HCT116 (cell line): ENCODE data around the gene ZNF561. TPM values are rescaled to one million over a fixed set of nuclear protein-coding genes. Genes with fewer than 3 reads are reported as not detected.

Source experiments
- ATAC-seq: fragments of 200-7000 bp; cut with Tn5 transposase; 2 replicates; pipeline ENCODE4 v1.9.1; 2020; ENCODE audit warnings: mild to moderate bottlenecking, moderate library complexity
- BruUV-seq: library from RNA; stranded (reverse); fragments of 400-500 nt; replicated peaks from 2 replicates; lab custom pipeline; 2021; lab: Mats Ljungman, UMichigan
- CTCF ChIA-PET: fragments of 300-600 bp; sonication (Branson Sonifier 250); formaldehyde crosslinking; loops from one replicate; lab custom pipeline; 2021; ENCODE audit warnings: antibody characterized with exemption; lab: Charles Lee
- POLR2A ChIA-PET: fragments of 300-600, 350-600 bp; sonication (Branson Sonifier 250); formaldehyde crosslinking; loops from one replicate; lab custom pipeline; 2021; ENCODE audit warnings: antibody characterized with exemption; lab: Charles Lee
- RAD21 ChIA-PET, 2 experiments: fragments of 300-600 bp; sonication (Branson Sonifier 250); formaldehyde crosslinking; loops; one replicate each; lab custom pipeline; 2023; ENCODE audit warnings: low total read pairs in 2 of 2; ENCODE audit not compliant: uncharacterized antibody in 2 of 2, unreplicated experiment in 2 of 2, low non-redundant PET in 1 of 2; lab: Charles Lee
- DNase-seq: peaks from one replicate; pipeline ENCODE4 v3.0.0-alpha.2; 2010; ENCODE audit warnings: low read depth, low spot score
- H2AFZ ChIP-seq: fragments of 200-600 bp; shearing (Covaris generic), sonication (generic); 2 replicates; pipeline ENCODE4 v1.6.1; 2017; ENCODE audit warnings: low read depth, mixed run types, mixed read lengths, antibody characterized with exemption, low read length; ENCODE audit not compliant: poor library complexity, severe bottlenecking
- H3K27ac ChIP-seq: 2 replicates; pipeline ENCODE4 v1.5.1; 2012; ENCODE audit warnings: low read depth, low read length
- H3K27me3 ChIP-seq: fragments of 200-600 bp; sonication (generic); 2 replicates; pipeline ENCODE4 v1.6.1; 2016; ENCODE audit warnings: mixed run types, low read length, mixed read lengths; ENCODE audit not compliant: insufficient read depth
- H3K36me3 ChIP-seq, 2 experiments: fragments of 200-500 bp in 1 of 2; fragments of 200-600 bp in 1 of 2; sonication (Bioruptor generic) in 1 of 2; sonication (generic) in 1 of 2; 2 replicates each; pipeline versions ENCODE4 v1.5.1 to v1.6.1; 2014 to 2016; ENCODE audit warnings: low read length in 2 of 2, inconsistent platforms in 1 of 2, mixed read lengths in 1 of 2, mixed run types in 1 of 2; ENCODE audit not compliant: insufficient read depth in 2 of 2, control insufficient read depth in 1 of 2
- H3K4me1 ChIP-seq, 2 experiments: fragments of 200-600 bp in 1 of 2; sonication (generic) in 1 of 2; 2 replicates each; pipeline versions ENCODE4 v1.5.1 to v1.6.1; 2012 to 2017; ENCODE audit warnings: low read length in 2 of 2, inconsistent platforms in 1 of 2, mild to moderate bottlenecking in 1 of 2, mixed read lengths in 1 of 2, mixed run types in 1 of 2, moderate library complexity in 1 of 2; ENCODE audit not compliant: insufficient read depth in 2 of 2, control insufficient read depth in 1 of 2
- H3K4me2 ChIP-seq: fragments of 200-600 bp; sonication (generic); 2 replicates; pipeline ENCODE4 v1.6.1; 2017; ENCODE audit warnings: mixed run types, low read length, mixed read lengths
- H3K4me3 ChIP-seq, 2 experiments: fragments of 200-600 bp in 1 of 2; sonication (generic) in 1 of 2; replicated peaks in 1 of 2; 2 replicates each; pipeline ENCODE4 v1.5.1; 2011 to 2016; ENCODE audit warnings: low read length in 2 of 2, control low read depth in 1 of 2, low read depth in 1 of 2, mild to moderate bottlenecking in 1 of 2, mixed read lengths in 1 of 2, mixed run types in 1 of 2
- H3K79me2 ChIP-seq: fragments of 200-600 bp; sonication (generic); 2 replicates; pipeline ENCODE4 v1.6.1; 2017; ENCODE audit warnings: mild to moderate bottlenecking, mixed run types, low read length, moderate library complexity, mixed read lengths; ENCODE audit not compliant: insufficient read depth
- H3K9ac ChIP-seq: fragments of 200-600 bp; sonication (generic); 2 replicates; pipeline ENCODE4 v1.6.1; 2016; ENCODE audit warnings: low read length, mixed read lengths
- H3K9me2 ChIP-seq: fragments of 200-600 bp; sonication (generic), shearing (Covaris generic); 2 replicates; pipeline ENCODE4 v1.6.1; 2017; ENCODE audit warnings: mixed run types, mild to moderate bottlenecking, moderate library complexity; ENCODE audit not compliant: insufficient read depth
- H3K9me3 ChIP-seq, 2 experiments: fragments of 200-500 bp in 1 of 2; fragments of 200-600 bp in 1 of 2; sonication (Bioruptor generic) in 1 of 2; sonication (generic) in 1 of 2; 2 replicates each; pipeline ENCODE4 v1.6.1; 2014 to 2017; ENCODE audit warnings: low read length in 2 of 2, mixed read lengths in 2 of 2, inconsistent platforms in 1 of 2, low read depth in 1 of 2, mild to moderate bottlenecking in 1 of 2, mixed run types in 1 of 2, moderate library complexity in 1 of 2; ENCODE audit not compliant: control insufficient read depth in 1 of 2, insufficient read depth in 1 of 2
- H4K20me1 ChIP-seq: fragments of 200-600 bp; sonication (generic), shearing (Covaris generic); 2 replicates; pipeline ENCODE4 v1.6.1; 2017; ENCODE audit warnings: mixed run types, mild to moderate bottlenecking, moderate library complexity; ENCODE audit not compliant: insufficient read depth
- EGR1 ChIP-seq: IDR thresholded peaks from 2 replicates; pipeline ENCODE4 v1.6.1; 2012; ENCODE audit warnings: low read depth
- ELF1 ChIP-seq: IDR thresholded peaks from 2 replicates; pipeline ENCODE4 v1.6.1; 2012; ENCODE audit warnings: low read depth, borderline replicate concordance
- EZH2phosphoT487 ChIP-seq: fragments of 200-600 bp; IDR thresholded peaks from 2 replicates; pipeline ENCODE4 v1.6.1; 2018; ENCODE audit warnings: antibody characterized with exemption, borderline replicate concordance
- FOSL1 ChIP-seq: IDR thresholded peaks from 2 replicates; pipeline ENCODE4 v1.6.1; 2012; ENCODE audit warnings: low read depth
- JUND ChIP-seq: IDR thresholded peaks from 2 replicates; pipeline ENCODE4 v1.6.1; 2012
- POLR2A ChIP-seq: IDR thresholded peaks from 2 replicates; pipeline ENCODE4 v1.7.0; 2011; ENCODE audit warnings: borderline replicate concordance; ENCODE audit not compliant: insufficient read depth, insufficient read length; ENCODE audit errors: extremely low read depth
- POLR2AphosphoS5 ChIP-seq: IDR thresholded peaks from 2 replicates; pipeline ENCODE4 v1.6.1; 2011; ENCODE audit warnings: mild to moderate bottlenecking, low read depth, low read length, moderate library complexity
- SIN3A ChIP-seq: IDR thresholded peaks from 2 replicates; pipeline ENCODE4 v1.6.1; 2012; ENCODE audit warnings: low read depth
- SP1 ChIP-seq: IDR thresholded peaks from 2 replicates; pipeline ENCODE4 v1.6.1; 2012; ENCODE audit warnings: low read depth
- SRF ChIP-seq: IDR thresholded peaks from 2 replicates; pipeline ENCODE4 v1.6.1; 2012; ENCODE audit warnings: low read depth
- TCF7L2 ChIP-seq: IDR thresholded peaks from 2 replicates; pipeline ENCODE4 v1.7.0; 2011; ENCODE audit warnings: borderline replicate concordance, inconsistent platforms; ENCODE audit not compliant: insufficient read depth, insufficient read length; ENCODE audit errors: extremely low read depth
- YY1 ChIP-seq: IDR thresholded peaks from 2 replicates; pipeline ENCODE4 v1.6.1; 2011; ENCODE audit warnings: low read length, low read depth, moderate library complexity, mild to moderate bottlenecking; ENCODE audit not compliant: insufficient replicate concordance; ENCODE audit errors: extremely low read depth
- ZFX ChIP-seq: fragments of 450-650 bp; IDR thresholded peaks from 2 replicates; pipeline ENCODE4 v1.6.1; 2017
- ZNF274 ChIP-seq: fragments of 200-500 bp; sonication (Bioruptor generic); IDR thresholded peaks from 2 replicates; pipeline ENCODE4 v1.6.1; 2014; ENCODE audit warnings: mild to moderate bottlenecking, low read depth, low read length, inconsistent platforms
- intact Hi-C: fragments of 100-400 bp; cut with micrococcal nuclease; formaldehyde crosslinking; loops from 2 replicates; pipeline ENCODE4 v1.10.0; 2022
- total RNA-seq: library from RNA; stranded (reverse); gene quantifications from one replicate; pipeline ENCODE4 v1.2.1, GENCODE V29; 2021; ENCODE audit not compliant: unreplicated experiment
- TF ChIP-seq, protein P1 (sequence below): IDR thresholded peaks from 2 replicates; pipeline ENCODE4 v1.6.1; 2011; ENCODE audit warnings: mild to moderate bottlenecking, low read length, moderate library complexity; ENCODE audit not compliant: insufficient replicate concordance; ENCODE audit errors: extremely low read depth
- TF ChIP-seq, protein P2 (sequence below): IDR thresholded peaks from 2 replicates; pipeline ENCODE4 v1.6.1; 2012; ENCODE audit warnings: low read depth
- TF ChIP-seq, protein P3 (sequence below), 3 experiments: fragments of 200-600 bp in 1 of 3; sonication (generic) in 1 of 3; IDR thresholded peaks in 2 of 3; conservative IDR thresholded peaks in 1 of 3; 2 replicates each; pipeline ENCODE4 v1.5.1; 2012 to 2017; ENCODE audit warnings: low read depth in 2 of 3, low read length in 2 of 3, antibody characterized with exemption in 1 of 3, borderline replicate concordance in 1 of 3, control low read depth in 1 of 3, mild to moderate bottlenecking in 1 of 3, mixed read lengths in 1 of 3, mixed run types in 1 of 3, moderate library complexity in 1 of 3; ENCODE audit not compliant: insufficient read depth in 1 of 3

The ZNF561 gene
- total RNA-seq, 1 experiment from 2014 or later = 31.3 TPM

DNA sequence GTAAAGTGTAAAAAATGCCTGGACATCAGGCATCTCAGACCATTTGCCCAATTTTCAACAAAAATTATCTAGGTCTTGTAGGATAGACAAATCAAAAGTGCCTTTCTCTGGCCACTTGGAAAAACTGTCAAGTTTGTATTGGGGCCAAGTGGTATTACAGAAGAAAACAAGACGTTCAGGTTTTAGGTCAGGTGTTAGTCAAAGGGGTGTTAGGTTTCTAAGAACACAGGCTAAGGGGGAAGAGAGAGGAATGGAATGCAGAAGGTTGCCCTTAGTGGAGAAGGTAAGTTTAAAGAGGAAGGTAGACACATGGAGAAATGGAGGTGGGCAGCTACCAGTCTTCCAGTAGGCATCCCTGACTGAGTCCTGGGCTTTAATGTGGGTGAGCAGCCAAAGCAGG, 19.9 kb upstream of the ZNF561 start:
- H3K9me2 ChIP-seq = no peaks in the 10 kb centered on the region
- 0 out of 2 replicates have a peak, but pooled peaks cover 2% of the 10 kb centered on the region for H3K79me2 ChIP-seq
- no peaks in the 10 kb centered on the region for H4K20me1 ChIP-seq
- H3K27ac ChIP-seq = no peak overlapping the region
- DNase-seq (no peak), ATAC-seq (no peak)
- peaks cover 2 to 11% of the 10 kb centered on the region in 2 experiments; a peak in 3 of 4 replicates for H3K36me3 ChIP-seq
- CTCF ChIA-PET = no interaction called here
- H3K4me2 ChIP-seq = no peak overlapping the region
- no peaks in the 10 kb centered on the region for H3K4me1 ChIP-seq
- H3K27me3 ChIP-seq = no peaks in the 10 kb centered on the region
- H2AFZ ChIP-seq = no peak overlapping the region
- H3K9me3 ChIP-seq = peaks cover 11 to 33% of the 10 kb centered on the region in 2 experiments; a peak in 2 of 4 replicates
- no TSS peak for BruUV-seq
- intact Hi-C loops = no loop called here
- RAD21 ChIA-PET = no interaction called here
- H3K4me3 ChIP-seq = no peak overlapping the region
- POLR2A ChIA-PET = no interaction called here
- H3K9ac ChIP-seq = no peak overlapping the region
- no peak for TF ChIP-seq POLR2A
- no peak for TF ChIP-seq JUND
- TF ChIP-seq, protein P1, sequence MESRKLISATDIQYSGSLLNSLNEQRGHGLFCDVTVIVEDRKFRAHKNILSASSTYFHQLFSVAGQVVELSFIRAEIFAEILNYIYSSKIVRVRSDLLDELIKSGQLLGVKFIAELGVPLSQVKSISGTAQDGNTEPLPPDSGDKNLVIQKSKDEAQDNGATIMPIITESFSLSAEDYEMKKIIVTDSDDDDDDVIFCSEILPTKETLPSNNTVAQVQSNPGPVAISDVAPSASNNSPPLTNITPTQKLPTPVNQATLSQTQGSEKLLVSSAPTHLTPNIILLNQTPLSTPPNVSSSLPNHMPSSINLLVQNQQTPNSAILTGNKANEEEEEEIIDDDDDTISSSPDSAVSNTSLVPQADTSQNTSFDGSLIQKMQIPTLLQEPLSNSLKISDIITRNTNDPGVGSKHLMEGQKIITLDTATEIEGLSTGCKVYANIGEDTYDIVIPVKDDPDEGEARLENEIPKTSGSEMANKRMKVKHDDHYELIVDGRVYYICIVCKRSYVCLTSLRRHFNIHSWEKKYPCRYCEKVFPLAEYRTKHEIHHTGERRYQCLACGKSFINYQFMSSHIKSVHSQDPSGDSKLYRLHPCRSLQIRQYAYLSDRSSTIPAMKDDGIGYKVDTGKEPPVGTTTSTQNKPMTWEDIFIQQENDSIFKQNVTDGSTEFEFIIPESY = no peak
- TF ChIP-seq YY1 = no peak
- TF ChIP-seq ZFX = no peak
- TF ChIP-seq TCF7L2 = no peak
- TF ChIP-seq SRF = no peak
- no peak for TF ChIP-seq FOSL1
- TF ChIP-seq, protein P2, sequence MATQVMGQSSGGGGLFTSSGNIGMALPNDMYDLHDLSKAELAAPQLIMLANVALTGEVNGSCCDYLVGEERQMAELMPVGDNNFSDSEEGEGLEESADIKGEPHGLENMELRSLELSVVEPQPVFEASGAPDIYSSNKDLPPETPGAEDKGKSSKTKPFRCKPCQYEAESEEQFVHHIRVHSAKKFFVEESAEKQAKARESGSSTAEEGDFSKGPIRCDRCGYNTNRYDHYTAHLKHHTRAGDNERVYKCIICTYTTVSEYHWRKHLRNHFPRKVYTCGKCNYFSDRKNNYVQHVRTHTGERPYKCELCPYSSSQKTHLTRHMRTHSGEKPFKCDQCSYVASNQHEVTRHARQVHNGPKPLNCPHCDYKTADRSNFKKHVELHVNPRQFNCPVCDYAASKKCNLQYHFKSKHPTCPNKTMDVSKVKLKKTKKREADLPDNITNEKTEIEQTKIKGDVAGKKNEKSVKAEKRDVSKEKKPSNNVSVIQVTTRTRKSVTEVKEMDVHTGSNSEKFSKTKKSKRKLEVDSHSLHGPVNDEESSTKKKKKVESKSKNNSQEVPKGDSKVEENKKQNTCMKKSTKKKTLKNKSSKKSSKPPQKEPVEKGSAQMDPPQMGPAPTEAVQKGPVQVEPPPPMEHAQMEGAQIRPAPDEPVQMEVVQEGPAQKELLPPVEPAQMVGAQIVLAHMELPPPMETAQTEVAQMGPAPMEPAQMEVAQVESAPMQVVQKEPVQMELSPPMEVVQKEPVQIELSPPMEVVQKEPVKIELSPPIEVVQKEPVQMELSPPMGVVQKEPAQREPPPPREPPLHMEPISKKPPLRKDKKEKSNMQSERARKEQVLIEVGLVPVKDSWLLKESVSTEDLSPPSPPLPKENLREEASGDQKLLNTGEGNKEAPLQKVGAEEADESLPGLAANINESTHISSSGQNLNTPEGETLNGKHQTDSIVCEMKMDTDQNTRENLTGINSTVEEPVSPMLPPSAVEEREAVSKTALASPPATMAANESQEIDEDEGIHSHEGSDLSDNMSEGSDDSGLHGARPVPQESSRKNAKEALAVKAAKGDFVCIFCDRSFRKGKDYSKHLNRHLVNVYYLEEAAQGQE = no peak
- TF ChIP-seq EZH2phosphoT487 = no peak
- no peak for TF ChIP-seq ELF1
- no peak for TF ChIP-seq ZNF274
- no peak for TF ChIP-seq SP1
- no peak for TF ChIP-seq SIN3A
- no peak for TF ChIP-seq POLR2AphosphoS5
- TF ChIP-seq, protein P3, sequence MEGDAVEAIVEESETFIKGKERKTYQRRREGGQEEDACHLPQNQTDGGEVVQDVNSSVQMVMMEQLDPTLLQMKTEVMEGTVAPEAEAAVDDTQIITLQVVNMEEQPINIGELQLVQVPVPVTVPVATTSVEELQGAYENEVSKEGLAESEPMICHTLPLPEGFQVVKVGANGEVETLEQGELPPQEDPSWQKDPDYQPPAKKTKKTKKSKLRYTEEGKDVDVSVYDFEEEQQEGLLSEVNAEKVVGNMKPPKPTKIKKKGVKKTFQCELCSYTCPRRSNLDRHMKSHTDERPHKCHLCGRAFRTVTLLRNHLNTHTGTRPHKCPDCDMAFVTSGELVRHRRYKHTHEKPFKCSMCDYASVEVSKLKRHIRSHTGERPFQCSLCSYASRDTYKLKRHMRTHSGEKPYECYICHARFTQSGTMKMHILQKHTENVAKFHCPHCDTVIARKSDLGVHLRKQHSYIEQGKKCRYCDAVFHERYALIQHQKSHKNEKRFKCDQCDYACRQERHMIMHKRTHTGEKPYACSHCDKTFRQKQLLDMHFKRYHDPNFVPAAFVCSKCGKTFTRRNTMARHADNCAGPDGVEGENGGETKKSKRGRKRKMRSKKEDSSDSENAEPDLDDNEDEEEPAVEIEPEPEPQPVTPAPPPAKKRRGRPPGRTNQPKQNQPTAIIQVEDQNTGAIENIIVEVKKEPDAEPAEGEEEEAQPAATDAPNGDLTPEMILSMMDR (IDR thresholded peaks at IDR 0.05 in 2 of 3, conservative IDR thresholded peaks at IDR 0.05 in 1 of 3; ENCODE audit: borderline replicate concordance in 1 of 3, insufficient read depth in 1 of 3, low read depth in 2 of 3, low read length in 2 of 3) = no peak
- no peak for TF ChIP-seq EGR1
- TF ChIP-seq, all 23 proteins: peak for 0
